GM18517 (cell line): ENCODE measurements around the gene SLC10A1.
"Not testable (repeated sequence)": the region's sequence is repeated elsewhere in the genome, so short reads cannot be mapped to it uniquely, and the experiment has no call there.

Experiments used
- ATAC-seq: cut with Tn5 transposase; IDR thresholded peaks from one replicate; pipeline ENCODE4 v1.9.1; 2021; ENCODE audit warnings: mild to moderate bottlenecking, moderate library complexity; ENCODE audit not compliant: unreplicated experiment

The SLC10A1 gene

GRCh38 chr14:69796797-69797500 lies at the start of gene SLC10A1:
TSS of gene SLC10A1 (minus strand) at chr14:69797241. CDS start at chr14:69797155, 86 bp downstream.
- no peak for ATAC-seq

GRCh38 chr14:69845787-69846186 lies 48.7 kb upstream of the SLC10A1 start:
- ATAC-seq: no peak

- no peak for ATAC-seq
These were observed 48.1 kb upstream of the SLC10A1 start for GRCh38 chr14:69845050-69845581.

- no peak for ATAC-seq
These were observed 47.1 kb upstream of the SLC10A1 start for GRCh38 chr14:69844171-69844570.

- no peak for ATAC-seq
These were observed 45.8 kb upstream of the SLC10A1 start for GRCh38 chr14:69842686-69843420.

GRCh38 chr14:69841656-69842055 lies 44.6 kb upstream of the SLC10A1 start:
- ATAC-seq: no peak

- no peak for ATAC-seq
These were observed 42.6 kb upstream of the SLC10A1 start for GRCh38 chr14:69839661-69840060.

- no peak for ATAC-seq
These were observed 41.9 kb upstream of the SLC10A1 start for GRCh38 chr14:69838881-69839416.

- ATAC-seq: no peak
These were observed 31.8 kb upstream of the SLC10A1 start for GRCh38 chr14:69828879-69829278.

GRCh38 chr14:69828354-69828753 lies 31.3 kb upstream of the SLC10A1 start:
- ATAC-seq: no peak

GRCh38 chr14:69827560-69827959 lies 30.5 kb upstream of the SLC10A1 start:
- no peak for ATAC-seq

- ATAC-seq: no peak
These were observed 25.4 kb upstream of the SLC10A1 start for GRCh38 chr14:69822456-69822855.

- no peak for ATAC-seq
These were observed 23.9 kb upstream of the SLC10A1 start for GRCh38 chr14:69820991-69821390.

- no peak for ATAC-seq
These were observed 22.6 kb upstream of the SLC10A1 start for GRCh38 chr14:69819607-69820006.

- ATAC-seq: no peak
These were observed 21.7 kb upstream of the SLC10A1 start for GRCh38 chr14:69818758-69819191.

GRCh38 chr14:69816216-69816615 lies 19.2 kb upstream of the SLC10A1 start:
- ATAC-seq: no peak

- ATAC-seq: no peak
These were observed 18.5 kb upstream of the SLC10A1 start for GRCh38 chr14:69815556-69815955.

GRCh38 chr14:69814397-69814796 lies 17.4 kb upstream of the SLC10A1 start:
- no peak for ATAC-seq

- not testable (repeated sequence) for ATAC-seq
These were observed 16.3 kb upstream of the SLC10A1 start for GRCh38 chr14:69813346-69813745.

GRCh38 chr14:69812711-69813110 lies 15.7 kb upstream of the SLC10A1 start:
- no peak for ATAC-seq

GRCh38 chr14:69811868-69812252 lies 14.8 kb upstream of the SLC10A1 start:
- ATAC-seq: no peak
